ENCODE measurements around the gene LCN1. TPM values are rescaled to one million over a fixed set of nuclear protein-coding genes. Genes with fewer than 3 reads are reported as not detected.

LCN1 gene
- total RNA-seq, 2 donors from 2014 or later, result not detected

GRCh38 chr9:135522137-135522877, 1.1 kb downstream of the LCN1 start:
- no peak for TF ChIP-seq CTCF (IDR thresholded peaks at IDR 0.05)
- intact Hi-C loops (cut with DNase I), result no loop called here

DNA sequence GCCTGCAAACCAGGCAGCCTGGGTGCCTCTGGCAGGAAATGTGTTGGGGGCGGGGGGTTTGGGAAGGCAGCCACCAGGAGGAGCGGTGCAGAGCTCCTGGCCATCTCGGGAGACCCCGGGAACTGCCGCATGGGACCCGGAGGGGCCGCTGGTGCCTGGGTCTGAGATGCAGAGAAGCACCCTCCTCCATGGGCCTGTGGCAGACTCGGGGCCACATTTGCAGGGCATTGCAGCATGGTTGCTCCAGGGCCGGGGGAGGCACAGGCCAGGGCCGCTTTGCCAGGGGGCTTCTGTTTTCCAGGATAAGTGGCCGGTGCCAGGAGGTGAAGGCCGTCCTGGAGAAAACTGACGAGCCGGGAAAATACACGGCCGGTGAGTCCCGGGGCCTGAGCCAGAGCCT, 1.7 kb downstream of the LCN1 start:
- H3K27me3 ChIP-seq, result no peaks in the 10 kb centered on the region
- intact Hi-C loops (cut with DNase I), result no loop called here

More at GRCh38 chr9:135522137-135522877, 1.1 kb downstream of the LCN1 start:
- peak overlapping the region in 1 of 2 donors; percentile 2 for H3K9ac ChIP-seq (ENCODE audit: low read depth in 2 of 2, low read length in 2 of 2)
- no peaks in the 10 kb centered on the region for H3K4me1 ChIP-seq
- no peaks in the 10 kb centered on the region for H3K9me3 ChIP-seq
- H3K36me3 ChIP-seq, result no peaks in the 10 kb centered on the region
- no peak for DNase-seq
- H3K27me3 ChIP-seq, result no peaks in the 10 kb centered on the region
- no peak overlapping the region for H3K27ac ChIP-seq
- H3K4me3 ChIP-seq, result no peak overlapping the region

DNA sequence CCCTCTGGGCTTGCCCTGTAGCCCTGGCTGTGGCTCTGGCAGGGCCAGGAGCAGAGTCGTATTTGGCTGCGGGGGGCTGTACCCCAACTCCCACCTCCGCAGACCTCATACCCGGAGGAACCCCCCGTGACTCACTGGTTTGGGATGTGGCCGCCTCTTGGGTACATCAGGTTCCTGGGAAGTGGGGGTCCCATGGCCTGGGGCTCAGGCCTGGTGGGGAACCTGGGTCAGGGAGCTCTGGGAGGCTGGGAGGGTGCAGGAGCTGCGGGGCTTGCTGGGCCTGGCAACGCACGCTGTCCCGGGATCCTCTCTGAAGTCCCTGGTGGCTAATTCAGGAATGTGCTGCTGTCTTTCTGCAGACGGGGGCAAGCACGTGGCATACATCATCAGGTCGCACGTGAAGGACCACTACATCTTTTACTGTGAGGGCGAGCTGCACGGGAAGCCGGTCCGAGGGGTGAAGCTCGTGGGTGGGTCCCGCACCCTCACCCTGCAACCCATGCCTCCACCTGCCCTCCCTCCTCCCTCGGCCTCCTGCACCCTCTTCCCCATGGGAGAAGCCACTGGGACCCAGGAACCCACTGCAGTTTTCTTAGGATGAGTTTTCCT, 2.4 kb downstream of the LCN1 start:
- H3K27me3 ChIP-seq, result no peaks in the 10 kb centered on the region

More for the DNA sequence above, 1.7 kb downstream of the LCN1 start:
- H3K27ac ChIP-seq, result no peak overlapping the region
- DNase-seq, result no peak
- H3K4me3 ChIP-seq, result no peak overlapping the region
- no peaks in the 10 kb centered on the region for H3K9me3 ChIP-seq
- H3K36me3 ChIP-seq, result no peaks in the 10 kb centered on the region
- no peaks in the 10 kb centered on the region for H3K4me1 ChIP-seq
- H3K9ac ChIP-seq (ENCODE audit: low read depth in 2 of 2, low read length in 2 of 2), result no peak overlapping the region
- TF ChIP-seq CTCF (IDR thresholded peaks at IDR 0.05), result no peak

DNA sequence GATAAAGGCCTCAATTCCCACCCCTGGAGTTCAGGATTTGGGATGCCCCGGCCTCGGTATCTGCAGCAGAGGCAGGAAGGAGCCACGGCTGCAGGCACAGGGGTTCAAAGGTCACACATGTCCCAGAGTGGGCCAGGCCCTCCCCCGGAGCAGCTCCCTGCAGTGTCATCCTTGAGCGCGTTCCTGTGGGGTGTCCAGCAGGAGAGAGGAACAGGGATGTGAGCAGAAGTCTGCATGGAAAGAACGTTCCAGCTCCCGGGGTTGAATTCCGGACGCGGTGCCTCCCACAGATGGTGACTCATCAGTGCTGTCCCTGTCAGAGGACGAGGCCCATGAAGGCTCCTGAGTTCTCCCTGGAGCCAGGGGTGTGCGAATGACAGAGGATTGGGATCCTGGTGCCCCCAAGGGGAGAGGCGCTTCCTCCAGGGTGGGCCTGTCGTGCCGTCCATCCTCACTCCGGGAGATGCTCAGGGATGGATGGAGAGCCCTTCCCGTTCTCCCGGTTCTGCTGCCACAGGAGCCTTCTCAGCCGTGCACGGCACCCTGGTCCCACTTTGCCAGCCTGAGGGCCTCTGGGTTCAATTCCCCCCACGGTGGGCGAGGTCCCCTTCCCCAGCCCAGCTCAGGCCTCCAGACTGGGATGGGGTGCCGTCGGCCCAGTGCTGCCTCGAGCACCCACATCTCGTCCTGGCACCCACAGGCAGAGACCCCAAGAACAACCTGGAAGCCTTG, 3.1 kb downstream of the LCN1 start:
- Histone ChIP-seq H3K36me3 (no peaks in the 10 kb centered on the region), H3K27ac (no peak overlapping the region), H3K4me1 (no peaks in the 10 kb centered on the region), H3K27me3 (no peaks in the 10 kb centered on the region), H3K4me3 (no peak overlapping the region), H3K9me3 (no peaks in the 10 kb centered on the region), H3K9ac (ENCODE audit: low read depth in 2 of 2, low read length in 2 of 2) (no peak overlapping the region)
- TF ChIP-seq CTCF (IDR thresholded peaks at IDR 0.05), result no peak
- intact Hi-C loops (cut with DNase I), result no loop called here
- no peak for DNase-seq

More for the DNA sequence above, 2.4 kb downstream of the LCN1 start:
- H3K4me3 ChIP-seq, result no peak overlapping the region
- DNase-seq, result no peak
- H3K4me1 ChIP-seq, result no peaks in the 10 kb centered on the region
- intact Hi-C loops (cut with DNase I), result no loop called here
- H3K36me3 ChIP-seq, result no peaks in the 10 kb centered on the region
- H3K9me3 ChIP-seq, result no peaks in the 10 kb centered on the region
- no peak overlapping the region for H3K9ac ChIP-seq (ENCODE audit: low read depth in 2 of 2, low read length in 2 of 2)
- H3K27ac ChIP-seq, result no peak overlapping the region
- no peak for TF ChIP-seq CTCF (IDR thresholded peaks at IDR 0.05)

DNA sequence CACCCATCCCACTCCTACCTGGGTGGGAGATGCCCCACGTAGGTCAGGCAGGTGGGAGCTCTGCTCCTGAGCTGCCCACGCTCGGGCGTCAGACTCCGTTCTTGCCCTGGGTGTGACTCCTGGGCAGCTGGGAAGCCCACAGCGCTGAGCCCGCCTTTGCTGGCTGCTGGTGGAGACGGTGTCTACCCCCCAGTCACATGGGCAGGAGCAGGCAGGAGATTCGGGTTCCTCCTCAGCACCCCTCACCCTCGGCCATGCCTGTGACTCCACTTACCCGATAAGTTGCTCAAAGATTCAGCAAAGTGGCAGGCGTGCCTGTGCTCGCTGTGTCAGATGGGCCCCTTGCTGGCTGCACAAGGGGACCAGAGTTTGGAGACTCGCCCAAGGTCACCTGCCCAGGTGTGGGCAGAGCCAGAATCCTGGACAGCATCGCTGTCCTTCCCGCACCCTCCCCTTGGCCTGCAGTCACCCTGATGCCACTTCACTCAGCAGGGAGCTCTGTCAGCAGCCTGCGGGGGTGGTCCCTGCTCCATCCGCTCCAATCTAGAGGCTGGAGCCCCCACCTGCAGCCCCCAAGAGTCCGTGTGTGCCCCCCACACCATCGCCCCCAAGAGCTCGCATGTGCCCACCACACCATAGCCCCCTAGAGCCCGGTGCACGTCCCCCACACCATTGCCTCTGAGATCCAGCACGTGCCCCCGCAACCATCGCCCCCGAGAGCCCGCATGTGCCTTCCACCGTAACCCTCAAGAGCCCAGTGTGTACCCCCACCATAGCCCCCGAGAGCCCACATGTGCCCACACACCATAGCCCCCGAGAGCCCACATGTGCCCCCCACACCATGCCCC, 4.2 kb downstream of the LCN1 start:
- no peaks in the 10 kb centered on the region for H3K27me3 ChIP-seq
- intact Hi-C loops (cut with DNase I), result no loop called here
- no peak overlapping the region for H3K4me3 ChIP-seq
- no peaks in the 10 kb centered on the region for H3K4me1 ChIP-seq
- H3K36me3 ChIP-seq, result no peaks in the 10 kb centered on the region
- no peak for TF ChIP-seq CTCF (IDR thresholded peaks at IDR 0.05)
- no peak for DNase-seq
- no peaks in the 10 kb centered on the region for H3K9me3 ChIP-seq
- no peak overlapping the region for H3K9ac ChIP-seq (ENCODE audit: low read depth in 2 of 2, low read length in 2 of 2)
- no peak overlapping the region for H3K27ac ChIP-seq
